Right lobe of liver (tissue), 4 donors: Measurements from ENCODE around the gene ITGA7.

Experiments used
- CTCF ChIP-seq, 4 donors: fragments of 200-600 bp in 3 of 4; fragments of 450-650 bp in 1 of 4; IDR thresholded peaks; one replicate each; pipeline versions ENCODE4 v1.5.1 to v1.8.0; 2016 to 2022; ENCODE audit warnings: antibody characterized with exemption in 4 of 4, mild to moderate bottlenecking in 2 of 4
- POLR2A ChIP-seq: fragments of 450-650 bp; IDR thresholded peaks from one replicate; pipeline ENCODE4 v1.6.1; 2017; ENCODE audit warnings: antibody characterized with exemption, mild to moderate bottlenecking
- donor health status: DM: no; HTN: no; CAD: no.
- donor health status: DM: no; HTN: no; CAD: no.
- donor health status: DM: no; HTN: yes; CAD: no.

- TF ChIP-seq CTCF (IDR thresholded peaks at IDR 0.05) (no peak), POLR2A (no peak)
Observed at GRCh38 chr12:55673638-55674037, 34.1 kb downstream of the ITGA7 start.
